Smooth muscle cell of the brain vasculature (primary cell): Measurements from ENCODE around the gene ROM1.
"Not testable (repeated sequence)": the region's sequence is repeated elsewhere in the genome, so short reads cannot be mapped to it uniquely, and the experiment has no call there.

Experiments used
- DNase-seq: peaks from one replicate; pipeline ENCODE4 v3.0.0-alpha.2; 2012; ENCODE audit warnings: low read depth, low spot score

Gene ROM1

DNA sequence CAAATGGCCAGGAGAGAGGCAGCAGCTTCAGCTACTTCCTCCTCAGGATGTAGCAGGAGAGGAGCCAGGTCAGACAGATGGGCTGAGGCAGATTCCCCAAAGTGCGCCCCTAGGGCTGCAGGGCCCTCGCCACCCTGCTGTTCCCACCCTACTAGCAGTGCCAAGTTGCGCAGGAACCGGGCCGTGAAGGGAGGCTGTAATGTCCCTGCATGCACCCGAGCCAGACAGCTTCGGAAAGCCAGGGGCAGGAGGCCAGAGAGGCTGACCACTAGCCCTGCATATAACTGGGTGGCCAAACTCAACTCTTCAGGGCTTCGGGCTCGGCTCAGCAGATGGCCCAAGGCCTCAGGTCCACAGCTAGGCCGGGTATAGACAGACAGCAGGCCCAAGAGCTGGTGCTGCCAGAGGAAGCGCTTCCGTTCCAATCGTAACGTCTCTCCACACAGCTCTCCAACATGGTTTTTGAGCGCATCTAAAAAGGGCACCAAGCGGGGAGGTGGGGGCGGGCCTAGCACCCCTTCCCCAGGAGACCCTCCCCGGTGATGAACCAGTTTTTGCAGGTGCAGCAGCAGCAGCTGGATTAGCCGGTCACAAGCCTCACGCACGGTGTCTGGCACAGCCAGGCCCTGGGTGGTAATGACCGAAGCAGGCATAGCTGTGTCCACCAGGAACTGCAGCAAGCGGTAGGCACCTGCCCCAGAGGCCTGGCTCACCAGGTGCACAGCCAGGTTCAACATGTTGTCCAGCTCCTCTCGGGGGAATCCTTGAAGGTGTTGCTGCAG is 35.3 kb downstream of the ROM1 start:
- DNase-seq: no peak

DNA sequence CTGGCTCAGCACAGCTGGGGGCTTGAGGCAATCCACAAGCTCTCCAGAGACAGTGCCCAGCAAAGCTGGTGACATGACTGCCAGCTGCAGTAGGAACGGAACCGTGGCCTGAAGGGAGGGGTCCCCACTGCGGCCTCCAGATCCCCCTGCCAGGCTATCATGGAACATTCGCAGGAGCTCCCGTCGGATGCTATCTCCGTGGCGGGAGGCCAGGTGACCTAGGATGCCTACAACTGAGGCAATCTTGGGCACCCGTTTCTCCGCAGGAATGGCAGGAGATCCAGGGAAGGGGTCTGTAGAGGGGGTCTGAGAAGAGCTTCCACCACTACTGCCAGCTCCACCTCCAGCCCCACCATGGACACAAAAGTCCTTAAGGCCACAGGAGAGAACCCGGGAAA is 35.9 kb downstream of the ROM1 start:
- no peak for DNase-seq

GRCh38 chr11:62649486-62649885 is 36.4 kb downstream of the ROM1 start:
- DNase-seq: no peak

DNA sequence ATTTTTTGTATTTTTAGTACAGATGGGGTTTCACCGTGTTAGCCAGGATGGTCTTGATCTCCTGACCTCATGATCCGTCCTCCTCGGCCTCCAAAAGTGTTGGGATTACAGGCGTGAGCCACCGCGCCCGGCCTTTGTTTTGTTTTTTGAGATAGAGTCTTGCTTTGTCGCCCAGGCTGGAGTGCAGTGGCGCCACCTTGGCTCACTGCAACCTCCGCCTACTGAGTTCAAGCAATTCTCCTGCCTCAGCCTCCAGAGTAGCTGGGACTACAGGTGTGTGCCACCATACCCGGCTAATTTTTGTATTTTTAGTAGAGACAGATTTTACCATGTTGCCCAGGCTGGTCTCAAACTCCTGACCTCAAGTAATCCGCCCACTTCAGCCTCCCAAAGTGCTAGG is 37.2 kb downstream of the ROM1 start:
- DNase-seq: not testable (repeated sequence)

- DNase-seq: no peak
These were observed 39.3 kb downstream of the ROM1 start for GRCh38 chr11:62652161-62653006.

- DNase-seq: no peak
These were observed 41.2 kb downstream of the ROM1 start for GRCh38 chr11:62654297-62654696.

- no peak for DNase-seq
These were observed 43.9 kb downstream of the ROM1 start for GRCh38 chr11:62656796-62657429.

- no peak for DNase-seq
These were observed 51.5 kb downstream of the ROM1 start for GRCh38 chr11:62664405-62665074.
